Heart left ventricle (tissue), 16 donors: ENCODE measurements around the gene ZNF200. TPM values are rescaled to one million over a fixed set of nuclear protein-coding genes. Genes with fewer than 3 reads are reported as not detected.

ENCODE experiments used
- ATAC-seq, 4 donors: fragments of 200-7000 bp; cut with Tn5 transposase; one replicate each; pipeline ENCODE4 v1.9.1; 2020 to 2022; ENCODE audit warnings: moderate library complexity in 4 of 4, mild to moderate bottlenecking in 3 of 4, moderate number of reproducible peaks in 1 of 4
- DNase-seq, 5 donors: peaks; one replicate each; pipeline ENCODE4 v3.0.0-alpha.2; 2020
- H3K27ac ChIP-seq, 12 donors: fragments of 200-600 bp; sonication (generic) in 4 of 12; one replicate each; pipeline versions ENCODE4 v1.5.0 to v1.8.0; 2016 to 2022; ENCODE audit warnings: mild to moderate bottlenecking in 2 of 12
- H3K27me3 ChIP-seq, 9 donors: fragments of 200-600 bp; sonication (generic) in 2 of 9; one replicate each; pipeline versions ENCODE4 v1.5.1 to v1.8.0; 2016 to 2022; ENCODE audit warnings: mild to moderate bottlenecking in 3 of 9
- H3K36me3 ChIP-seq, 9 donors: fragments of 200-600 bp; sonication (generic) in 2 of 9; one replicate each; pipeline versions ENCODE4 v1.5.0 to v1.8.0; 2018 to 2022; ENCODE audit warnings: mild to moderate bottlenecking in 2 of 9
- H3K4me1 ChIP-seq, 12 donors: fragments of 200-600 bp; sonication (generic) in 4 of 12; one replicate each; pipeline versions ENCODE4 v1.5.0 to v1.8.0; 2016 to 2022; ENCODE audit warnings: mild to moderate bottlenecking in 3 of 12
- H3K4me3 ChIP-seq, 12 donors: fragments of 200-600 bp; sonication (generic) in 4 of 12; one replicate each; pipeline versions ENCODE4 v1.5.0 to v1.8.0; 2017 to 2022; ENCODE audit warnings: mild to moderate bottlenecking in 9 of 12, moderate library complexity in 4 of 12
- H3K9me3 ChIP-seq, 12 donors: fragments of 200-600 bp; sonication (generic) in 4 of 12; one replicate each; pipeline versions ENCODE4 v1.5.0 to v1.8.0; 2016 to 2022; ENCODE audit warnings: mild to moderate bottlenecking in 1 of 12
- CTCF ChIP-seq, 12 donors: fragments of 200-600 bp; sonication (generic) in 4 of 12; IDR thresholded peaks; one replicate each; pipeline versions ENCODE4 v1.5.0 to v1.8.0; 2018 to 2022; ENCODE audit warnings: antibody characterized with exemption in 12 of 12, mild to moderate bottlenecking in 5 of 12
- POLR2A ChIP-seq, 2 donors: fragments of 450-650 bp; IDR thresholded peaks; one replicate each; pipeline ENCODE4 v1.6.1; 2017; ENCODE audit warnings: antibody characterized with exemption in 2 of 2, mild to moderate bottlenecking in 2 of 2, moderate library complexity in 2 of 2
- WGBS, 4 donors: extraction: QIAGEN DNeasy Blood & Tissue Kit in 2 of 4; methylation state at CpG; one replicate each; pipeline versions ENCODE4 v1.1.5 to v1.1.7; 2013 to 2018; 5-methylcytosine and 5-hydroxymethylcytosine counted together
- intact Hi-C, 10 donors: fragments of 100-400 bp; cut with DNase I; formaldehyde crosslinking; loops; one replicate each; pipeline versions ENCODE4 v1.11.1 to v1.14.2; 2022
- polyA plus RNA-seq, 2 donors: library from polyadenylated mRNA; stranded (reverse); fragments of 200-250 nt; gene quantifications; one replicate each; pipeline ENCODE4 v1.2.3, GENCODE V29; 2013
- total RNA-seq, 9 donors: library from RNA; depleted of rRNA in 2 of 9; stranded (reverse); fragments of >200 nt in 2 of 9; fragmentation: NEBNext Ultra II Directional in 3 of 9; extraction: Animal tissue kit (Norgen Biotek cat#: 25700) in 3 of 9; gene quantifications; one replicate each; pipeline versions ENCODE4 v1.1.0 to v1.2.4, GENCODE V29; 2016 to 2023
- donor health status: ischemic (EF 13 %, LVEDD 7.1; RV severe dilation, severe dysfunction).
- donor health status: healthy with polysubstance abuse.
- donor health status: DM: no; HTN: yes; CAD: no.
- donor health status: DM: no; HTN: no; CAD: no.
- donor health status: ischemic (EF 25% LVEDD 6.9; RV normal size, moderate dysfunction).
- donor health status: ischemic (EF 25% LVEDD 5.7; RV mildly dilated, moderate dysfunction).
- donor health status: healthy.
- donor health status: DM: yes; HTN: yes; CAD: no.
- donor health status: ischemic (EF 35%, LVEDD 5.7; RV mildly dilated, moderate dysfunction).
- donor health status: nonischemic (EF 11% LVEDD 7.7; RV severe dilation, severe dysfunction).
- donor health status: DM: yes; HTN: yes; CAD: no.
- donor health status: PGD.
- donor health status: ischemic (EF 29% LVEDD 5.4; RV normal size, mild dysfunction).
- donor health status: nonischemic (EF 23%, LVEDD 6.1; RV moderate dilation, normal function).

Gene ZNF200
- total and polyA plus RNA-seq, 11 donors: 2.7 to 8.7 (median 5.5) TPM

DNA sequence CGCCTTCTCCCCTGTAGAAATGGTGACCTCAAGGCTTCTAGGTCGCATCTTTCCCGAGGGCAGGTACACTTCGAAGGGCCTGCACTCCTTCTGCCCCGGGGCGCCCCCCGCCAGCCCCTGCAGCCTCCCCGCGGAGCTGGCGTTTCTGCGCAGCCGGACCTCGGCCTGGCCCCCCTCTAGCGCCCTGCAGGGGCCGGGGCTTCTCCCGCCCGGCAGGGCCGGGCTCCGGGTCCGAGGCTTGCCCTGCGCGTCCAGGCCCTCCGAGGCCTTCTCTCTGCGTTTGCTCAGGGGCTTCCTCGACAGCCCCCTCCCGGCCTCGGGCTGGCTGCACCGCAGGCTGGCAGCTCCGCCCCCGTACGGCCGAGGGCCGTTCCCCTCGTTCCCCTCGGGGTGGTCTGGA is 19.4 kb upstream of the ZNF200 start:
- no peak for TF ChIP-seq POLR2A (IDR thresholded peaks at IDR 0.05)
- Histone ChIP-seq H3K4me1 (peaks cover 0 to 23% (median 0%) of the 10 kb centered on the region in 12 donors), H3K27me3 (peaks cover 0 to 20% (median 0%) of the 10 kb centered on the region in 9 donors), H3K9me3 (no peaks in the 10 kb centered on the region), H3K36me3 (no peaks in the 10 kb centered on the region), H3K4me3 (peak overlapping the region in 1 of 12 donors; percentile 5), H3K27ac (no peak overlapping the region)
- ATAC-seq (no peak), DNase-seq (no peak)
- intact Hi-C loops: no loop called here
- 35 to 58% (median 41%) methylated on average over 28 to 35 of the region's 35 CpGs for WGBS, 4 donors

- intact Hi-C loops: no loop called here
- DNase-seq (no peak), ATAC-seq (no peak)
- no peaks in the 10 kb centered on the region for H3K9me3 ChIP-seq
- peaks cover 0 to 20% (median 0%) of the 10 kb centered on the region in 9 donors for H3K27me3 ChIP-seq
- peaks cover 0 to 14% (median 0%) of the 10 kb centered on the region in 12 donors for H3K4me1 ChIP-seq
- no peaks in the 10 kb centered on the region for H3K36me3 ChIP-seq
- no peak overlapping the region for H3K4me3 ChIP-seq
- TF ChIP-seq POLR2A (IDR thresholded peaks at IDR 0.05): no peak
- no peak for TF ChIP-seq CTCF (IDR thresholded peaks at IDR 0.05)
- H3K27ac ChIP-seq: no peak overlapping the region
- 70 to 78% (median 77%) methylated on average over 4 of the region's 4 CpGs for WGBS, 4 donors
Measured at GRCh38 chr16:3252967-3253366, 18.0 kb upstream of the ZNF200 start.

GRCh38 chr16:3249451-3249850 is 14.5 kb upstream of the ZNF200 start:
- Histone ChIP-seq H3K4me1 (no peaks in the 10 kb centered on the region), H3K27ac (no peak overlapping the region), H3K4me3 (no peak overlapping the region), H3K27me3 (peaks cover 0 to 4% (median 1%) of the 10 kb centered on the region in 9 donors), H3K9me3 (no peaks in the 10 kb centered on the region), H3K36me3 (no peaks in the 10 kb centered on the region)
- TF ChIP-seq POLR2A (IDR thresholded peaks at IDR 0.05) (no peak), CTCF (IDR thresholded peaks at IDR 0.05) (no peak)
- no peak for ATAC-seq
- WGBS, 4 donors: 70 to 85% (median 81%) methylated on average over 2 to 14 of the region's 14 CpGs
- intact Hi-C loops: no loop called here
- DNase-seq: no peak

DNA sequence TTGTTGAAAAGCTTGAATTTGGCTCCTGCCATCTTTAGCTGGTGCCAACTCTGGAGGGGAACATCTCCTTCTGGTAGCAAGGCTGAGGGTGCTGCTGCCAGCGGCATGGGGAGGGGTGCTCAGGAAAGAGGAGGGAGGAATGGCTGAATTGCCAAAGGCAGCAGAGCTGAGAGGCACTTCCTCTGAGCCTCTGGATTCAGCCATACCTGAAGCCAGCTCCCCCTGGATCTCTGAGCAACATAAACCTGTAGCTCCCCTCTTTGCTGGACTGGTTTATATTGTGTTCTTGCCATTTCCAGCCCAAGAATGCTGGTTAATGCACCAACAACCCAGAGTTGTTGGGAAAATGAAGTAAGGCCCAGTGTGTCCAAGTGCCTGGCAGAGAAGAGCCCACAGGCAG is 14.1 kb upstream of the ZNF200 start:
- Histone ChIP-seq H3K36me3 (no peaks in the 10 kb centered on the region), H3K4me1 (no peaks in the 10 kb centered on the region), H3K27ac (no peak overlapping the region), H3K27me3 (peaks cover 0 to 4% (median 0%) of the 10 kb centered on the region in 9 donors), H3K4me3 (no peak overlapping the region), H3K9me3 (no peaks in the 10 kb centered on the region)
- intact Hi-C loops: no loop called here
- TF ChIP-seq CTCF (IDR thresholded peaks at IDR 0.05) (no peak), POLR2A (IDR thresholded peaks at IDR 0.05) (no peak)
- 45 to 80% (median 68%) methylated on average over 1 of the region's 1 CpG for WGBS, 4 donors
- DNase-seq (no peak), ATAC-seq (no peak)

DNA sequence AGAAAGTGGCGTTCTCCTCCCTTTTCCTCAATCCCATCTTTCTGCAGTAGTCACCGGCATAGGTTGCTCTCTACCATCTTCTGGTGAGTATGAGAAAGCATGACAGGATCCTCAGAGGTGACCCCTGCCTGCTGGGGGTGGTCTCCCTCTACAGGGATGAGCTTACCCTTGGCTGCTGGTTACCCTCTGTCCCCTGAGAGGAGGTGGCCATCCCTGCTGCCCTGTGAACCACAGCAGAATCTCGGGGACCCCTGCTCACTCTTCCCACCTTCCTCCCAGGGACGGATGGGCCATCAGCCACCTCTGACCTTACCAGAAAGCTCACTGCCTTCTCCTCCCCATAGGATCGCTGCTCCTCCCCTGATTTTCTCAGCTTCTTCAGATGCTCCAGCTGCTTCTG is 13.6 kb upstream of the ZNF200 start:
- Histone ChIP-seq H3K36me3 (no peaks in the 10 kb centered on the region), H3K9me3 (no peaks in the 10 kb centered on the region), H3K4me1 (no peaks in the 10 kb centered on the region), H3K27ac (no peak overlapping the region), H3K27me3 (peaks cover 0 to 9% (median 0%) of the 10 kb centered on the region in 9 donors), H3K4me3 (no peak overlapping the region)
- ATAC-seq: no peak
- no peak for DNase-seq
- intact Hi-C loops: no loop called here
- TF ChIP-seq POLR2A (IDR thresholded peaks at IDR 0.05) (no peak), CTCF (IDR thresholded peaks at IDR 0.05) (no peak)
- 72 to 82% (median 81%) methylated on average over 5 of the region's 5 CpGs for WGBS, 4 donors
